ENCODE results near the gene CEACAM19.

DNA sequence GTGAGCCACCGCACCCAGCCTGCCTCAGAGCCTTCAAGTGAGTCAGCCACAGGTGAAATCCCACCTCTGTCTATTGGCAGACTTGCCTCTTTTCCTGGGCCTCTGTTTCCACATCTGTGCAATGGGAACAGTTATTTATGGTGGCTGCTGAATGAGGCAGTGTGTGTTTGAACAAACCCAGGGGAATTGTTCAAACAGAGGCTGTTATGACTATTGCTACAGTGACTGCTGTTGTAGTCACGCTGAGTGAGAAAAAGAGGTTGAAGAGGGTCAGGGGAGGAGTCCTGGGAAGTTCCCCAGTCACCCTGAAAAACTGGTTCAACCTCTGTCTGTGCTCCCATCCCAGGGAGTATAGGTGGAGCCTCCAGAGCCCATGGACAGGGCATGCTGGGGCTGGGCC is at the start of gene CEACAM19:
- TF ChIP-seq GATA3 (IDR thresholded peaks at IDR 0.05; ENCODE audit: low read depth, low read length), result no peak
- TF ChIP-seq GATA2 (IDR thresholded peaks at IDR 0.05; ENCODE audit: low read depth, low read length), result no peak

Measured in SH-SY5Y (cell line).